KMS-11 (cell line): Measurements from ENCODE around the gene SETD4.

ENCODE experiments used
- H2AFZ ChIP-seq: fragments of 200-600 bp; sonication (generic); 2 replicates; pipeline ENCODE4 v1.6.1; 2016; ENCODE audit warnings: antibody characterized with exemption, mixed run types, low read depth
- H3K27ac ChIP-seq: fragments of 200-600 bp; sonication (generic); 2 replicates; pipeline ENCODE4 v1.6.1; 2016; ENCODE audit warnings: mild to moderate bottlenecking, mixed run types
- H3K27me3 ChIP-seq: fragments of 200-600 bp; sonication (generic); 2 replicates; pipeline ENCODE4 v1.6.1; 2017; ENCODE audit warnings: mild to moderate bottlenecking, low read depth, mixed run types, moderate library complexity; ENCODE audit not compliant: insufficient read depth
- H3K36me3 ChIP-seq: fragments of 200-600 bp; sonication (generic); 2 replicates; pipeline ENCODE4 v1.6.1; 2017; ENCODE audit warnings: mild to moderate bottlenecking, mixed run types; ENCODE audit not compliant: insufficient read depth
- H3K4me1 ChIP-seq: fragments of 200-600 bp; sonication (generic); 2 replicates; pipeline ENCODE4 v1.6.1; 2016; ENCODE audit warnings: mild to moderate bottlenecking, low read depth, mixed run types; ENCODE audit not compliant: poor library complexity, severe bottlenecking
- H3K4me2 ChIP-seq: fragments of 200-600 bp; sonication (generic); 2 replicates; pipeline ENCODE4 v1.7.0; 2016; ENCODE audit warnings: mild to moderate bottlenecking, mixed run types
- H3K4me3 ChIP-seq: fragments of 200-600 bp; sonication (generic); IDR thresholded peaks from 2 replicates; pipeline ENCODE4 v1.6.1; 2017; ENCODE audit warnings: low read depth, low read length, mixed read lengths; ENCODE audit not compliant: insufficient read depth
- H3K79me2 ChIP-seq: fragments of 200-600 bp; sonication (generic); 2 replicates; pipeline ENCODE4 v1.6.1; 2016; ENCODE audit warnings: low read depth, mixed run types; ENCODE audit not compliant: insufficient read depth
- H3K9ac ChIP-seq: fragments of 200-600 bp; sonication (generic); 2 replicates; pipeline ENCODE4 v1.6.1; 2016; ENCODE audit warnings: mild to moderate bottlenecking, mixed run types
- H4K20me1 ChIP-seq: fragments of 200-600 bp; sonication (generic); 2 replicates; pipeline ENCODE4 v1.6.1; 2016; ENCODE audit warnings: mild to moderate bottlenecking, mixed run types; ENCODE audit not compliant: insufficient read depth
- TF ChIP-seq, protein P1 (sequence below): fragments of 200-600 bp; sonication (generic); conservative IDR thresholded peaks from 2 replicates; pipeline ENCODE4 v1.6.1; 2017; ENCODE audit warnings: low read depth, mild to moderate bottlenecking, antibody characterized with exemption, low read length, moderate library complexity, mixed read lengths

The SETD4 gene

DNA sequence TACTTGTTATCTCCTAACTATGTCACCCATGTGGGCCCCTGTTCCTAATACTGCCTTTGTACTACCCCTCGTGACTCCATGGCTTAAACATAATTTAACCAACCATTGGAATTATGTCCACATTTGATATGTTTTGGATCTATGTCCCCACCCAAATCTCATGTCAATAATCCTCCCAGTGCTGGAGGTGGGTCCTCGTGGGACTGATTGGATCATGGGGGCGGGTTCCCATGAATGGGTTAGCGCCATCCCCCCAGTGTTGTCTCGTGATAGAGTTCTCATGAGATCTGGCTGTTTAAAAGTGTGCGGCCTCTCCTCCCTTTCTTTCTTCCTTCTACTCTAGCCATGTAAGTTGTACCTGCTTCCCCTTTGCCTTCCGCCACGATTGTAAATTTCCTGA is 19.3 kb upstream of the SETD4 start:
- Histone ChIP-seq H3K4me3 (no peak overlapping the region), H4K20me1 (no peaks in the 10 kb centered on the region), H2AFZ (no peak overlapping the region), H3K79me2 (no peaks in the 10 kb centered on the region), H3K27ac (no peak overlapping the region), H3K4me1 (peaks cover 20% of the 10 kb centered on the region), H3K9ac (no peak overlapping the region), H3K4me2 (no peak overlapping the region), H3K27me3 (no peaks in the 10 kb centered on the region), H3K36me3 (no peaks in the 10 kb centered on the region)
- TF ChIP-seq, protein P1, sequence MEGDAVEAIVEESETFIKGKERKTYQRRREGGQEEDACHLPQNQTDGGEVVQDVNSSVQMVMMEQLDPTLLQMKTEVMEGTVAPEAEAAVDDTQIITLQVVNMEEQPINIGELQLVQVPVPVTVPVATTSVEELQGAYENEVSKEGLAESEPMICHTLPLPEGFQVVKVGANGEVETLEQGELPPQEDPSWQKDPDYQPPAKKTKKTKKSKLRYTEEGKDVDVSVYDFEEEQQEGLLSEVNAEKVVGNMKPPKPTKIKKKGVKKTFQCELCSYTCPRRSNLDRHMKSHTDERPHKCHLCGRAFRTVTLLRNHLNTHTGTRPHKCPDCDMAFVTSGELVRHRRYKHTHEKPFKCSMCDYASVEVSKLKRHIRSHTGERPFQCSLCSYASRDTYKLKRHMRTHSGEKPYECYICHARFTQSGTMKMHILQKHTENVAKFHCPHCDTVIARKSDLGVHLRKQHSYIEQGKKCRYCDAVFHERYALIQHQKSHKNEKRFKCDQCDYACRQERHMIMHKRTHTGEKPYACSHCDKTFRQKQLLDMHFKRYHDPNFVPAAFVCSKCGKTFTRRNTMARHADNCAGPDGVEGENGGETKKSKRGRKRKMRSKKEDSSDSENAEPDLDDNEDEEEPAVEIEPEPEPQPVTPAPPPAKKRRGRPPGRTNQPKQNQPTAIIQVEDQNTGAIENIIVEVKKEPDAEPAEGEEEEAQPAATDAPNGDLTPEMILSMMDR, result no peak

DNA sequence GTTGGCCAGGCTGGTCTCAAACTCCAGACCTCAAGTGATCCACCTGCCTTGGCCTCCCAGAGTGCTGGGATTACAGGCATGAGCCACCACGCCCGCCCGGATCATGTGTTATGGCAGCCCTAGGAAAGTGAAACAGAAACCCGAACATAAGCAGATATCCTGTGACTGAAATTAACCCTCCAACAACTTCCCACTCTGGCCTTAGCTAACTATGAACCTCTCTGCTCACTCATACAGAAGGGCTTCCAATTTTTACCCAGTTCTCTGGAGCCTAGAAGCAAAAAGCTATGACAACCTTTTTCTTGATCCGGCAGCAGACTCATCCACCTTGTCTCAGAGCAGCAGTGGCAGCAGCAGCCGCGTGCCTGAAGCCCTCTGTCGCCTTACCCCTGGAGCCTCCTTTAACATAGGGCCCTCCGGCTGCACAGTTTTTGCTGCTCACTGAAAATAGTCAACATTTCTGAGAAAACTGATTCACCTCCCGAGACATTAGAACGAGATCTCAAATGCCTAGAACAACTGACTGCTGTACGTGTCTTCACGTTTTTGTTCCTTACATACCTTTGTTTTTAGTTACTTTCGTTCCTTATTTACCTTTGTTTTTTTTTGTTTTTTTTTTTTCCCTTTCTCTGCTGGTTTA is 18.8 kb upstream of the SETD4 start:
- no peaks in the 10 kb centered on the region for H3K27me3 ChIP-seq
- no peaks in the 10 kb centered on the region for H3K36me3 ChIP-seq
- H3K27ac ChIP-seq, result no peak overlapping the region
- no peak overlapping the region for H3K9ac ChIP-seq
- H4K20me1 ChIP-seq, result no peaks in the 10 kb centered on the region
- no peak overlapping the region for H3K4me3 ChIP-seq
- no peak overlapping the region; the same call in 1 of the 2 replicates for H2AFZ ChIP-seq
- H3K4me1 ChIP-seq, result peaks cover 20% of the 10 kb centered on the region
- TF ChIP-seq, protein P1, result no peak
- no peak overlapping the region; the same call in 1 of the 2 replicates for H3K4me2 ChIP-seq
- H3K79me2 ChIP-seq, result no peaks in the 10 kb centered on the region

GRCh38 chr21:36077758-36078157 is 17.4 kb upstream of the SETD4 start:
- Histone ChIP-seq H3K36me3 (no peaks in the 10 kb centered on the region), H3K4me1 (peaks cover 20% of the 10 kb centered on the region), H3K9ac (no peak overlapping the region), H3K27ac (no peak overlapping the region), H4K20me1 (no peaks in the 10 kb centered on the region), H3K79me2 (no peaks in the 10 kb centered on the region), H3K4me3 (no peak overlapping the region), H3K27me3 (no peaks in the 10 kb centered on the region), H2AFZ (no peak overlapping the region), H3K4me2 (peak overlapping the region; percentile 15; the same call in 1 of the 2 replicates)
- TF ChIP-seq, protein P1, result no peak

GRCh38 chr21:36076878-36077655 is 16.7 kb upstream of the SETD4 start:
- Histone ChIP-seq H2AFZ (no peak overlapping the region), H3K27ac (no peak overlapping the region), H3K4me1 (peaks cover 20% of the 10 kb centered on the region), H3K4me3 (no peak overlapping the region), H3K27me3 (no peaks in the 10 kb centered on the region), H3K36me3 (no peaks in the 10 kb centered on the region), H3K4me2 (peak overlapping the region; percentile 15; the same call in 1 of the 2 replicates), H4K20me1 (no peaks in the 10 kb centered on the region), H3K79me2 (no peaks in the 10 kb centered on the region), H3K9ac (no peak overlapping the region)
- TF ChIP-seq, protein P1, result no peak
